CD14-positive monocyte (primary cell): ENCODE data around the gene MLLT3. TPM values are rescaled to one million over a fixed set of nuclear protein-coding genes. Genes with fewer than 3 reads are reported as not detected.

Source experiments
- DNase-seq, 3 donors: peaks; one replicate each; pipeline ENCODE4 v3.0.0-alpha.2; 2011 to 2022
- H2AFZ ChIP-seq: 2 replicates; pipeline ENCODE4 v1.6.0; 2012; ENCODE audit warnings: mild to moderate bottlenecking, low read depth, low read length, inconsistent platforms; ENCODE audit not compliant: insufficient read depth, poor library complexity, severe bottlenecking
- H3K27ac ChIP-seq, 2 donors: 1 replicate in 1 of 2; 2 replicates in 1 of 2; pipeline ENCODE4 v1.5.1; 2012 to 2013; ENCODE audit warnings: low read length in 2 of 2, control low read depth in 1 of 2, inconsistent platforms in 1 of 2, low read depth in 1 of 2, mild to moderate bottlenecking in 1 of 2
- H3K27me3 ChIP-seq, 2 donors: one replicate each; pipeline versions ENCODE4 v1.6.0 to v1.6.1; 2011 to 2013; ENCODE audit warnings: low read length in 2 of 2; ENCODE audit not compliant: control insufficient read depth in 2 of 2, insufficient read depth in 2 of 2
- H3K36me3 ChIP-seq, 2 donors: replicated peaks in 1 of 2; 1 replicate in 1 of 2; 2 replicates in 1 of 2; pipeline versions ENCODE4 v1.5.1 to v1.6.1; 2012 to 2013; ENCODE audit warnings: low read length in 2 of 2, control low read depth in 1 of 2, inconsistent platforms in 1 of 2, mild to moderate bottlenecking in 1 of 2; ENCODE audit not compliant: insufficient read depth in 2 of 2, control insufficient read depth in 1 of 2
- H3K4me1 ChIP-seq, 2 donors: 1 replicate in 1 of 2; 2 replicates in 1 of 2; pipeline versions ENCODE4 v1.5.1 to v1.6.1; 2012 to 2013; ENCODE audit warnings: low read length in 2 of 2, control low read depth in 1 of 2, inconsistent platforms in 1 of 2, mild to moderate bottlenecking in 1 of 2, moderate library complexity in 1 of 2; ENCODE audit not compliant: insufficient read depth in 2 of 2, control insufficient read depth in 1 of 2
- H3K4me2 ChIP-seq: replicated peaks from 2 replicates; pipeline ENCODE3; 2012; ENCODE audit warnings: low read length, moderate library complexity, mild to moderate bottlenecking; ENCODE audit not compliant: poor library complexity, severe bottlenecking; ENCODE audit errors: extremely low read depth
- H3K4me3 ChIP-seq, 3 experiments: fragments of 200-600 bp in 1 of 3; sonication (generic) in 1 of 3; replicated peaks in 1 of 3; 1 replicate in 2 of 3; 2 replicates in 1 of 3; pipeline ENCODE4 v1.5.1; 2011 to 2013; ENCODE audit warnings: low read length in 3 of 3, mild to moderate bottlenecking in 3 of 3, control low read depth in 2 of 3, low read depth in 2 of 3, inconsistent platforms in 1 of 3, moderate library complexity in 1 of 3
- H3K79me2 ChIP-seq: 2 replicates; pipeline ENCODE4 v1.6.0; 2012; ENCODE audit warnings: mild to moderate bottlenecking, control low read depth, inconsistent platforms, low read length, moderate library complexity; ENCODE audit not compliant: insufficient read depth
- H3K9ac ChIP-seq: 2 replicates; pipeline ENCODE4 v1.6.0; 2017; ENCODE audit warnings: low read length, mild to moderate bottlenecking; ENCODE audit not compliant: insufficient read depth, poor library complexity, severe bottlenecking
- H3K9me3 ChIP-seq, 2 donors: replicated peaks in 1 of 2; 1 replicate in 1 of 2; 2 replicates in 1 of 2; pipeline versions ENCODE4 v1.5.1 to v1.6.1; 2012 to 2013; ENCODE audit warnings: low read length in 2 of 2, control low read depth in 1 of 2; ENCODE audit not compliant: control insufficient read depth in 1 of 2, insufficient read depth in 1 of 2
- H4K20me1 ChIP-seq: 2 replicates; pipeline ENCODE4 v1.6.0; 2012; ENCODE audit warnings: mild to moderate bottlenecking, low read length, control low read depth, moderate library complexity; ENCODE audit not compliant: insufficient read depth
- H3K27ac Mint-ChIP-seq, 7 donors: one replicate each; pipeline ENCODE4 v1.8.0; 2020; ENCODE audit warnings: mild to moderate bottlenecking in 7 of 7, mixed read lengths in 7 of 7, moderate library complexity in 6 of 7, inconsistent platforms in 2 of 7
- H3K27me3 Mint-ChIP-seq, 3 donors: one replicate each; pipeline ENCODE4 v1.8.0; 2021 to 2022; ENCODE audit warnings: low read depth in 3 of 3, mild to moderate bottlenecking in 3 of 3, mixed read lengths in 3 of 3, moderate library complexity in 3 of 3, inconsistent platforms in 1 of 3
- H3K36me3 Mint-ChIP-seq, 2 donors: one replicate each; pipeline ENCODE4 v1.8.0; 2020; ENCODE audit warnings: mixed read lengths in 2 of 2, inconsistent platforms in 1 of 2, mild to moderate bottlenecking in 1 of 2
- H3K4me1 Mint-ChIP-seq: one replicate; pipeline ENCODE4 v1.8.0; 2020; ENCODE audit warnings: mild to moderate bottlenecking, mixed read lengths
- H3K4me3 Mint-ChIP-seq, 2 donors: one replicate each; pipeline ENCODE4 v1.8.0; 2020; ENCODE audit warnings: mild to moderate bottlenecking in 2 of 2, mixed read lengths in 2 of 2, moderate library complexity in 1 of 2
- H3K9me3 Mint-ChIP-seq, 7 donors: one replicate each; pipeline ENCODE4 v1.8.0; 2020 to 2022; ENCODE audit warnings: mixed read lengths in 7 of 7, mild to moderate bottlenecking in 6 of 7, moderate library complexity in 6 of 7, inconsistent platforms in 2 of 7
- CTCF ChIP-seq: fragments of 200-600 bp; IDR thresholded peaks from one replicate; pipeline ENCODE4 v1.8.0; 2022; ENCODE audit warnings: antibody characterized with exemption, mild to moderate bottlenecking
- WGBS: methylation state at CpG from one replicate; pipeline ENCODE4 v1.1.5; 2013; ENCODE audit warnings: missing lambda C conversion rate; ENCODE audit not compliant: insufficient coverage; 5-methylcytosine and 5-hydroxymethylcytosine counted together
- intact Hi-C, 2 donors: fragments of 100-400 bp; cut with micrococcal nuclease; formaldehyde crosslinking; loops; one replicate each; pipeline versions ENCODE4 v1.15.0 to v1.15.1; 2023
- polyA plus RNA-seq, 3 donors: library from polyadenylated mRNA; depleted of rRNA in 1 of 3; unstranded in 2 of 3; stranded (reverse) in 1 of 3; fragments of 300-500 nt in 2 of 3; fragments of >200 nt in 1 of 3; fragmentation: Illumina TruSeq in 2 of 3; gene quantifications; 1 replicate in 2 of 3; 2 replicates in 1 of 3; pipeline ENCODE4 v1.2.3, GENCODE V29; 2012 to 2021

The MLLT3 gene
- polyA plus RNA-seq, 3 donors, result 0.81 to 2.3 (median 1.5) TPM

DNA sequence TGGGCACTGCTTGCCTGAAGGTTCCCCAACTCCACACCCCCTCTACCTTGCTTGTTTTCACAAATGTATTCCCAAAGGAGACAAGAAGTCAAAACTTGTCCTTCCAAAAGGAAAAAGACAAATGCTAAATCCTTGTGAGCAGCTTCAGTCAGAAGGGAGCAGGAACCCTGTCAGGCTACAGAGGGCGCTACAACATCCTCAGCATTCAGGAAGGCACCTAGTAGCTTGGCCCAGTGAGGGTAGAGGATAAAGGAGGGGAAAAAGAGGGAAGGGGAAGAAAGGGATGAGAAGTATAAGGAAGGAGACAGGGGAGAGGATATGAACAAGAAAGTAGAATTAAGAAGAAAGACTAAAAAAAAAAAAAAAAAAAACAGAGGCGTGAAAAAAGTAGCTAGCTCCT is 97.5 kb downstream of the MLLT3 start:
- no peak overlapping the region for H3K9ac ChIP-seq
- intact Hi-C loops, result loop anchor here in 1 of 2 donors (10.0 kb wide), 1 partner anchor 60 kb away; no protein-coding TSS in a partner anchor
- H3K4me1 ChIP-seq, result no peaks in the 10 kb centered on the region
- DNase-seq, result no peak
- H3K27me3 ChIP-seq, result no peaks in the 10 kb centered on the region
- no peaks in the 10 kb centered on the region for H3K79me2 ChIP-seq
- no peaks in the 10 kb centered on the region for H4K20me1 ChIP-seq
- Mint-ChIP-seq H3K27me3 (peaks cover 0 to 3% (median 0%) of the 10 kb centered on the region in 3 donors), H3K9me3 (no peaks in the 10 kb centered on the region), H3K4me1 (peaks cover 1% of the 10 kb centered on the region), H3K4me3 (no peak overlapping the region), H3K27ac (no peak overlapping the region), H3K36me3 (no peaks in the 10 kb centered on the region)
- no peak overlapping the region for H2AFZ ChIP-seq
- WGBS, result 100% methylated on average over 1 of the region's 2 CpGs
- H3K27ac ChIP-seq, result no peak overlapping the region
- H3K4me2 ChIP-seq, result no peak overlapping the region
- no peak overlapping the region for H3K4me3 ChIP-seq
- no peak for TF ChIP-seq CTCF
- H3K9me3 ChIP-seq, result no peaks in the 10 kb centered on the region
- no peaks in the 10 kb centered on the region for H3K36me3 ChIP-seq

DNA sequence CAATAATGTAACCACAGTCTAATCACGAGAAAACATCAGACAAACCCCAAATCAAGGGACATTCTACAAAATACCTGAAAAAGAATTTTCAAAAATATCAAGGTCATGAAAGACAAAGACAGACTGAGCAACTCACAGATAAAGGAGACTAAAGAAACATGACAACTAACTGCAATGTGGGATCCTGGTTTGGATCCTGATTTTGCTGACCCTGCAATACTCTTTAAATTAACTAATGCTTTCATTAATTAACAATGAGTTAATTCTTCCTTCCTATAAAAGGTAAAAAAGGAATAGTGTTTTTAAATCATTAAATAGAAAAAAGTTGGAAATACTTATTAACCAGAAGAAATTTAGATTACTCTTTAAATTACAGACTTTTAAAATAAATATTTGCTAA is 103.6 kb downstream of the MLLT3 start:
- Histone ChIP-seq H3K9ac (no peak overlapping the region), H4K20me1 (no peaks in the 10 kb centered on the region), H3K27me3 (no peaks in the 10 kb centered on the region), H3K36me3 (no peaks in the 10 kb centered on the region), H3K9me3 (no peaks in the 10 kb centered on the region), H3K4me2 (no peak overlapping the region), H2AFZ (no peak overlapping the region), H3K27ac (no peak overlapping the region), H3K79me2 (no peaks in the 10 kb centered on the region), H3K4me1 (peaks cover 0 to 2% of the 10 kb centered on the region in 2 donors), H3K4me3 (no peak overlapping the region)
- peaks cover 0 to 1% (median 0%) of the 10 kb centered on the region in 7 donors for H3K9me3 Mint-ChIP-seq
- peaks cover 5% of the 10 kb centered on the region for H3K4me1 Mint-ChIP-seq
- no peak for TF ChIP-seq CTCF
- intact Hi-C loops, result no loop called here
- WGBS, result no CpG with 5 or more reads among the region's 1 CpG
- no peak overlapping the region for H3K27ac Mint-ChIP-seq
- H3K4me3 Mint-ChIP-seq, result no peak overlapping the region
- H3K36me3 Mint-ChIP-seq, result no peaks in the 10 kb centered on the region
- no peaks in the 10 kb centered on the region for H3K27me3 Mint-ChIP-seq
- DNase-seq, result no peak
